HG03520 (cell line): Measurements from ENCODE around the gene NUAK1.
"Not testable (repeated sequence)": the region's sequence is repeated elsewhere in the genome, so short reads cannot be mapped to it uniquely, and the experiment has no call there.

Experiments used
- ATAC-seq: cut with Tn5 transposase; IDR thresholded peaks from one replicate; pipeline ENCODE4 v1.9.1; 2021; ENCODE audit warnings: mild to moderate bottlenecking, moderate library complexity; ENCODE audit not compliant: unreplicated experiment

Gene NUAK1

DNA sequence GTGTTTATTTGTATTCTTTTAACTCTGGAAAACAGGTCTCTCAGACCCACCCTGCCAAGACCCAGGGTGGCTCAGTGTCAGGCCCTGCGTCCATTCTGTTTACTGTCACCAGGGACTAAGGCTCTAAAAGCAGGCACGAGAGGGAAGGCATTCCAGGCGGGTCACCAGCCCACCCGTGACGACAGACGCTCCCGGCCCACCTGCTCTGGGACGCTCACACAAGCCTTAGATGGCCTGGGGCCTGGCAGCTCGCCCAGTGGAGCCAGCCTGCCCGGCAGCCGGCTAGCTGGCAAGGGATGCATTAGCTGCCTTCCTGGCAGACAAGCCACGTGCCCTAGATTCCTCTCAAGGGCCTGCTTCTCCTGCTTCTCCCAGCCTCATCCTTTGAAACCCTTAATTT, 9.2 kb upstream of the NUAK1 start:
- no peak for ATAC-seq

DNA sequence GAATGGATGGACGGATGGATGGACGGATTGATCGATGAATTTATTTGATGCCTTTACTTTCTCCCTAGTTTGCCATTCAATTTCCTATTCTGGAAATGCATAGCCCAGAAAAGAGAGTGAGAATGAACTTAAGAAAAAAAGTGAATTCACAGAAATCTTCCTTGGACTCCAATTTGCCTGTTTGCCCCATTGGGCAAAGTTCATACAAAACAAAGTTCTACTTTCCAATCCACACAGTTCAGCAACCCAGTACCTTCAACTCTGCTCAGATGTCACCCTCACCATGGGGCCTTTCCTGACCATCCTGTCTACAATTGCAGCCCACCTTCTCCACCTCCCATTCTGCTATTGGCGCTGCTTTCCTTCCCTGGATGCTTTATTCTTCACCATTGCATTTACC, 8.2 kb upstream of the NUAK1 start:
- no peak for ATAC-seq

DNA sequence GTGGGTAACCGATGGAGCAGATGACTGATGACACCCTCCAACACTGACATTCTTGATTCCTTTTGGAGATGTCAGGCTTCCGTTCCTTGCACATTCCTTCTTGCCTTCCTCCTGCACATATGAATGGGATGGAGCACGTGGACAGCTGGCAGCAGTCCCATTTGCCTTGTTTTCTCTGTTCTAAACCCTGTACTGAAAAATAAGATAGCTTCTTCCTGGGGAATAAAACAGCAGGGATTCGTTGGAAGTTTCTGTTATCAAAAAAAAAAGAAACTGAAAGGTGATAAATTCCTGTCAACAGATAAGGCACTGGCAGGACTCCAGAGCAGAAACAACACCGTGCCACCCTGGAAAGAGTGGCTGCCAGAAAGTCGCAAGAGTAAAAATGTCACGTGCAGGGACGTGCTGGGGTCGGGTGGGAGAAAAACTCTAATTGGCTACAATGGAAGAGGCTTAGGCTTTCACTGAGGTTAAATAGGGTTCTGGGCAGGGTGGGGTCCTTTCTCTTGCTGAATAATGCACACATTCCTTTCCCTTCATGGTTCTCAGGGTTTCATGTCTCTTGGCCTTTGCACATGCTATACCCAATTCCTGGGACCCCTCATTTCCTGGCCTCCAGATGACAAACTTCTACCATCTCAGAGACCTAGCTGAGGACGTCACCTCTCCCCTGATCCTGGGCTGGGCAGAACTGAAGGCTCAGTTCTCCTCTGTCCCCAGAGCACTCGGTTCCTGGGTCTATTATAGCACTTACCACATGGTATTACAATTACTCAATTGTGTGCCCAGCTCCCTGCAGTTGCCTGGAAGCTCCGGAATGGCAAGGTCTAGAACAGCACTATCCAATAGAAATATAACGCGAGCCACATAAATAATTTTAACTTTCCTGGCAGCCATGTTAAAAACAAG, 7.0 kb upstream of the NUAK1 start:
- no peak for ATAC-seq

- ATAC-seq: no peak
These were observed 6.1 kb upstream of the NUAK1 start for GRCh38 chr12:106144847-106145246.

- ATAC-seq: no peak
These were observed 4.0 kb upstream of the NUAK1 start for GRCh38 chr12:106142591-106143261.

- not testable (repeated sequence) for ATAC-seq
These were observed 3.2 kb upstream of the NUAK1 start for GRCh38 chr12:106141920-106142319.

- no peak for ATAC-seq
These were observed 2.7 kb upstream of the NUAK1 start for GRCh38 chr12:106141452-106141851.

DNA sequence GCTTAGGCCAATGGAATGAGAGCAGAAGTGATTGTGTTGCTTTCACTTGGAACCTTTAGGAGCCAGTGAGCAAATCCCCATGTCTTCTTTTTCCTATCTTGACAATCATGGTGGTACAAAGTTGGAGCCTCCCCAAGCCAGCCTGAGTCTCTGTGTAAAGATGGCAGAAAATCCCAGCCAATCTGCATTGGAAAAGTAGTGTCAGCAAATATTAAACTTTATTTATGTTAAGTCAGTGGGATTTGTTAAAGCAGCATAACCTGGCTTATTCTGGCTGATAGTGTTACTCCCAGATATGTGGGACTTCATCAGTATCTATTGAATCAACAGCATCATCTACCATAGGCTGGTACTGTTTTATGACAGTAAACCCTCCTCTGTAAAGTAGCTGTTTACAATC, 2.2 kb upstream of the NUAK1 start:
- ATAC-seq: no peak

DNA sequence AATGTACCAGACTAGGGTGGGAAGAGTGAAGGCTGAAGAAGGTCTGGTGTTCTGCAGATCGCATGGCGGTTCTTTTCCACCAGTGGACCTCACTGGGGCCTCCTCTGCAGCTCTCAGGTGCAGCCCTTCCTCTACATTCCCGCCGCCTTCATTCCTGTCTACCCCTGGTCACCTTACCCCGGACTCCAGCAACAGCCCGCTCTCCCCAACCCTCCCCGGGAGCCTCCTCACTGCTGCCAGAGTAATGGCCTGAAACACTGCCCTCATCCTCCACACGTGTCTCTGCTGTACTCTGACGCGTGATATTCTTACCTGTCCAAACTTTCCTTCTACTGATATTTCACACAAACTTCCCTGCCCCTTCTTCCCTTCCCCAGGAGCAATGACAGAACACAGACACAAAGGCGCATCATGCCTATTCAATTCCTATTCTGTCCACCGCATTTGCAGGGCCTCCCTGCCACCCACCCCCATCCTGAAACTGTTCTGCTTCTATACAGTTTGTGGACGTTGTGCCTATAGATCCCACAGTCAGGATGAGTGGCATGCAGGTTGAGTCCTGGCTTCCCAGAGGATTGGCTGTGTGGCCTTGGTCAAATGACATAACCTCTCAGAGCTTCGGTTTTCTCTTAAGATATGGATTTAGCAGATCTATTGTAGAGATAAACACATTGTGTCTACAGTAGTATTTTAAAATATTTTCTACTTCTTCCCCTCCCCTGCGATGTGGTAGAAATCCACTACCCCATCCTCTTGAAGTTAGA, 1.7 kb upstream of the NUAK1 start:
- ATAC-seq: no peak

DNA sequence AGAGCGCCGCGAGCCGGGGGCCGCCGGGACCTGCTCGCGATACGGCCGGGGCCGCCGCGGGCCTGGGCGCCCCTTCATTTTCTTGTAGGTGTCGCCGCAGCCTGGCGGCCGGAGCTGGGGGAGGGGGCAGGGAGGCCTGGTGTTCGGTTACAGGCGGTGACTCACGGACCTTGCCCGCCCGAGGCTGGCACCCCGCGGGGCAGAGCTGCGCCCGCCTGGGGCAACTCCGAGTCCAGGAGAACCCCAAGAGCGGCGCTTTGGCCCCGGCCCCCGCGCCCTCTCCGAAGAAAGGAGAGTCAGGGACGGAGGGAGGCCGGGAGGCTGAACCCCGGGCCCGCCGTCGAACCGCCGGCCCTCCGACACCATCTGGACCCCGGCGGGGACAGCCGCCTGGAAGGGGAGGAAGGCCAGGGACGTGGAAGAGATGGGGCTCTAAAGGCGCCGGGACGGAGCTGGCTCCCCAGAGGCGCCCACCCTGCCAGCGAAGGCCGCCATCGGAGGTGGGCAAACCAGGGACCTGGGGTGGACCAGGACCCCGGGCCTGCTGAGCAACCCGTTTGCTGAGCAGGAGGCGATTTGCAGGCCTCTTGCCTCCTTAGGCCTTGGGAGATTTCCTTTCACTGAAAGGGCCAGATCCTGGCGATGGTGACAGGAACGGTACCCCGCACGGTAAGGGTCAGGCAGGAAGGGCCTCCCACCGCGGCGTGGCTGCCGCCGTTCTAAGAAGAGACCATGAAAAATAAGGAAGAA, 843 bp upstream of the NUAK1 start:
- ATAC-seq: no peak

- ATAC-seq: no peak
These were observed 459 bp downstream of the NUAK1 start for GRCh38 chr12:106138357-106138632.

GRCh38 chr12:106137530-106138356, 1.0 kb downstream of the NUAK1 start:
- no peak for ATAC-seq

DNA sequence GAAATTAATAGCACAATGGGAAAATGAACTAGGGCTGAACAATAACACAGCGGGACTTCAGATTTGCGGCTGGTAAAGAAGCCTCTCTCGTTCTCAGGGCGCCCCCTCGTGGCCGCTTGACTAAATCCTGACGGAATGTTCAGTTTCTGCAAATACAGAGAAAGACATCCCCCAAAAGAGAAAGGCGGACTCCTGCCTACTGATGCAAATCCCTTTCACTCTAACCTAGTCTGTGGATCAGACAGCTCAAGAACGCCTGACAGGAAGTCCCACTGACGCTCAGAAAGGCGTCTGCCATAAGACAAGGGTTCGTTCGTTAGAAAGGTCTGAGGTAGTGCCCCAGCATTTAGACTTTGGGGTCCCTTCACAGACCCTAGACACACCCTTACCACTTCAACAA, 2.5 kb downstream of the NUAK1 start:
- no peak for ATAC-seq

- ATAC-seq: no peak
These were observed 3.0 kb downstream of the NUAK1 start for GRCh38 chr12:106135781-106136180.

DNA sequence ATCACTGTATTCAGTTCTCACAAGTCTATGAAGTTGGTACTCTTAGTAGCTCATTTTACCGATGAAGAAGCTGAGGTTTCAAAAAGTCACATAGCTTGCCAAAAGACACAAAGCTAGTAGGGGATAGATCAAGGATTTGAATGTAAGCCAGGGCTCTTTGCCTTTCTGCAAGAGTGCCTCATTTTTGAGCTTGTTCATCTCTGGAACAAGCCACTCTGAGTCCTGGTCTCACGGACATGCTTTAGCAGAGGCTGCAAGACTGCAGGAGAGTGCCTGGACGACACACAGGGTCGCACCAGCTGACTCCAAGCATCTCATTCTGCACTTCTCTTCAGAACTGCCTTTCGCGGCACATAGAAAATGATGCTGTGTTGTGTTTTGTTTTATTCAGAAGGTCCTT, 3.7 kb downstream of the NUAK1 start:
- ATAC-seq: no peak

DNA sequence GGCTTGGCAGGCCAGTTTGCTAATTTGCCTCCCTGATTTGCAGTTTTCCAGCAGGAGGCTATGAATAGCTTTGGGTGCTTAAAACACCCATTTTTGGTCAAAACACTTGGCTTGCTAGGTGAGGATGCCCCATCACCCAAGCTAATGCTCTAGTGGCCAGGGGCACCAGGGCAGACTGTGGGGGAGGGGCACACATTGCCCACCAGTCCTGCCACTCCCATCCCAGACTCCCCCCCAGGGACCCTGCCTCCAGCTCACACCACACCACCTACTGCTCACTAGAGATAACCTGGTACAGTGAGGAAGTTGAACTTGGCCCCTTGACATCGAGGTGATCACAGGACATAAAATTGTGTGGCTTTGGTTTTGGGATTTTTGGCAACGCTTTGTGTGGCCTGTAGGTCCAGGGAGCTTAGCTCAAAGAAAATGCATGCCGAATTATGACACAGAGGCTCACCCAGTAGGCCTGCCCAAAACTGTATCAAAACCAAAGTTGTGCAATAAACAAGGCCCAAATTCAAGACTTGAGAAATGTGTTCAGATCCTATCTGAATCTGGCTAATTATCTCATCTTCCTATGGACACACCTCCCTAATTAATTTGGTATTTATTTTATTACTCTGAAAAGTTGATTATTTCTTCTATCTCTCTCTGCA, 4.3 kb downstream of the NUAK1 start:
- no peak for ATAC-seq

DNA sequence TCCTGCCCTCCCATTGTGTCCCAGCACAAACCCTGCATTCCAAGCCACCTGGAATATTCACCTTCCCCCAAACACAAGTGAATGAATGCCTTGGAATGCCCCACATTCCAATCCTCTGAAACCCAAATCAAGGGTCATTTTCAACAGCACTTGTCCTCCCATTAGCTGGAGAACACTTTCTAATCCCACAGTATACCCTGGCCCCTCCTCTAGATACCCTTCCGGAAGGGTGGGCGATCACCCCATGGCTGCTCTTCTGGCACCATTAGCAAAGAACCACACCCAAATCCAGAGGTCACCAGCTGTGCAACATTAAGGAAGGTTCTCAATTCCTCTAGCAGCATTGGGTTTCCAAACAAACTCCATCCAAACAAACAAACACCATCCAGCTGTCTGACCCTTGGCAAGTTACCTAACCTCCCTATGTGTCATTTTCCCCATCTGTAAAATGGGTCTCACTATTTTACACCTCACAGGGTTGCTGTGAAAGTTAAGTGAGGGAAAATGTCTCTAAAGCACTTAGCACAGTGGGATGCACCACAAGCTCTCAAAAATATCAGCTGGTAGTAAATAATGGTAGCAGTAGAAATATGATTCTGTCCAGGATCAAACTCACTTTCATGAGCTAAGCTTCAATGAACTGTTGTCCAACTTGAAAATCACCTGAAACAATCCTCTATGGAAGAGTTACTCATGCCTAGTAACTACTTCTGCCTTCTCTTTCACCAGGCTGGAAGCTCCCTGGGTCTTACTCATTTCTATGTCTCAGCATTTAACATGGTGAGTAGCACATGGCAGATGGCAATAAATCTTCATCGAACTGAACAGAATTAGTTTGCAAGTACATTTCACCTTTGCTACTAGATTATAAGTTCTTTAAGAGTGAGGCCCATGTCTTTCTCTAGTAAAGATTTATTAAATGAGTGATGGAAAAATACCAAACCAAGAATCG, 5.3 kb downstream of the NUAK1 start:
- no peak for ATAC-seq
